ENCODE results near the gene SLC9A5. TPM values are rescaled to one million over a fixed set of nuclear protein-coding genes. Genes with fewer than 3 reads are reported as not detected.
A peak's percentile ranks its signal among the peaks of the same experiment; 100 is the strongest.

SLC9A5 gene
- total RNA-seq, 1 experiment from 2014 or later: 4.8 TPM

DNA sequence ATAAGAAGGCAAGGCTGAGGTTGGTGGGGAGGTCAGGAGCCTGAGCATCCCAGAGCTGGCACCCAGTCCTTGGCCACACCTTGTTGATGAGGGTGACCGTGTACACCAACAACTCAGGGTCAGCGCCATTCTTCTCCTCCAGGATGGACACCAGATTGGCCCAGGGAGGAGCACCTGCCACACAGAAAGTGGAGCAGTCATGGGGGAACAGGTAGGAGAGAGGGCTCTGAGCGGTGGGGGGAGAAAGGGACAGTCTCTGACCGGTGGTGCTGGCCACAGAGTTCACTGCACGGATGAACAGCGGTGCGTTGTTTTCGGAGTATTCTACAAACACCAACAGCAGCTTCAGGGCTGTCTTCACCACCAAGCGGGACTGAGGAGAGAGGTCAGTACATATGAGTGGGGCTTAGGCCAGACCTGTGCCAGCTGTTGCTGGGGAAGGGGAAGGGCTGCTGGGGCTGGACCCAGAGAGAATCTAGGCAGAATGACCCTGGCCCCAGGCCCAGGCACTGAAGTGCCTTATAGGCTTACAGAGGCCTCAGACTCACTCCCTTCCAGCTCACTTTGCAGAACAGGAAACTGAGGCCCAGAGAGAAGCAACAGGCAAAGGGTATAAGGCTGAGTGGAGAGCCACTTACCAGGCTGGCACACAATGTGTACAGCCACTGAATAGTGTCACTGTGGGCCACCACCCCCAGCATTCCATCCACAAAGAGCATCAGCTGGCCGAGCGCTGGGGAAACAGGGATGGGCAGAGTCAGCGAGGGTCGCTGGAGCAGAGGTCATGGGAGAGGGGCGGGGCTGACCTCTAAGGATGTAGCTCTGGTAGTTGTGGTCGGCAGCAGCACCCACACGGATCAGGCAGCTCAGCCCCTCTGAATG lies 11.1 kb upstream of the SLC9A5 start:
- in situ Hi-C loops (cut with HindIII; ENCODE audit: low sequenced_read_pairs): no loop called here
- no peak for DNase-seq (ENCODE audit: low spot score)

DNA sequence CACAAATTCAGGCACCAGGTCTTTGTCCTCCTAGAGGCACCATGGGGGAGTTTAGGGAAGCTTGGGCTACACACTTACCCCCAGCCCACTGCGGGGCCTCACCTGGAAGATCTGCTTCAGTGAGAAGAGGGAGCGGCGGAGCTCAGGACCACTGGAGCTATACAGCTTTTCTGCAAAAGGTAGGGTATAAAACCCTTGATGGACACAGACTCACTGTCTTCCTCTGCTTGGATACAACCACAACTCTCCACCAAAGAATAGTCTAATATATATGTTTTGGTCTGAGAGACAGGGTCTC lies 10.6 kb upstream of the SLC9A5 start:
- DNase-seq (ENCODE audit: low spot score): no peak
- in situ Hi-C loops (cut with HindIII; ENCODE audit: low sequenced_read_pairs): no loop called here

DNA sequence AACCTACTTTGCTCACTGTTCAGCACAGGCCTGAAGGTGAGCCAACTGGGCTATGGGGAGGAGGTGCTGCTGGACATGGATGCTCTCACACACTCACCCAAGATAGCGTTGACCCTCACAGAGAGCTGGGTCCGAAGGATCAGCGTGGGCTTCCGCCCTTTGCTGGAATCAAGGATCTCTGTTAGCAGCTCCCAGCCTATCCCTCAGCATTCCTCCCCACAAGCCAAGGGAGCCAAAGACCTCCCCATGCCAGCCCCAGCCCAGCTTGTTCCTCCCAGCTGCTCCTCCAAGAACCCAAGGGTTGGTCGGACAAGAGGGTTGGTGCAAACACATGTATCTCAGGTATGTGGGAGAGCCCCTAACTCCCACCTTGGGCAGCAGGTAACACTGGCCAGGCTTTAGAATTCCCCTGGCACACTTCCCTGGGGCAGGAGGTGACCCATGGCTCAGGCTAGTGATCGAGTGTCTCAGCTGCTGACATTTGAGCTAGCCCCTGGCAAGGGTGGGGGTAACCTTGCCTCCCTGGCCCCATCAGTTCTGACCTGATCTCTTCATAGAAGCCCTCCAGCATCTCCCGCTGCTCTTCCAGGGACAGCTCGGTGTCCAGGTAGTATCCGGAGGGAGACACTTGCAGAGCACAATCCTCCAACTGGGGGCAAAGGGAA lies 9.8 kb upstream of the SLC9A5 start:
- no peak for DNase-seq (ENCODE audit: low spot score)
- in situ Hi-C loops (cut with HindIII; ENCODE audit: low sequenced_read_pairs): no loop called here

DNA sequence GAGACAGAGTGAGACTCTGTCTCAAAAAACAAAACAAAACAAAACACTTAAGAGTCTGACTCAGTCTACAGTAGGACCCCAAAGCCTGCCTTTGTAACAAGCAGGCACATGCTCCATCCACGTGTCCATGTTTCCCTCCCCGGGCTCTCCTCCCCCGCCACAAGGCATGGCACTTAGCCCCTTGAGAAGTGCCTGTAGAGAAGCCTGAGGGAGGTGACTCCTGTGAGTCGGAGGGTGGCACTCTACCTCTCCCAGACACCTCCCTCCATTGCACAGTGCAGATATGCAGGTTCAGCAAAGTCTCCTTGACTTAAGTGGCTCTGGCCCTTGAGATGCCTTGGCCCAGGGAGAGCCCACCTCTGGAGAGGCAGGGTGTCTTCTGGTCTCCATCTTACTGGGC lies 8.3 kb upstream of the SLC9A5 start:
- DNase-seq (ENCODE audit: low spot score): no peak
- in situ Hi-C loops (cut with HindIII; ENCODE audit: low sequenced_read_pairs): no loop called here

DNA sequence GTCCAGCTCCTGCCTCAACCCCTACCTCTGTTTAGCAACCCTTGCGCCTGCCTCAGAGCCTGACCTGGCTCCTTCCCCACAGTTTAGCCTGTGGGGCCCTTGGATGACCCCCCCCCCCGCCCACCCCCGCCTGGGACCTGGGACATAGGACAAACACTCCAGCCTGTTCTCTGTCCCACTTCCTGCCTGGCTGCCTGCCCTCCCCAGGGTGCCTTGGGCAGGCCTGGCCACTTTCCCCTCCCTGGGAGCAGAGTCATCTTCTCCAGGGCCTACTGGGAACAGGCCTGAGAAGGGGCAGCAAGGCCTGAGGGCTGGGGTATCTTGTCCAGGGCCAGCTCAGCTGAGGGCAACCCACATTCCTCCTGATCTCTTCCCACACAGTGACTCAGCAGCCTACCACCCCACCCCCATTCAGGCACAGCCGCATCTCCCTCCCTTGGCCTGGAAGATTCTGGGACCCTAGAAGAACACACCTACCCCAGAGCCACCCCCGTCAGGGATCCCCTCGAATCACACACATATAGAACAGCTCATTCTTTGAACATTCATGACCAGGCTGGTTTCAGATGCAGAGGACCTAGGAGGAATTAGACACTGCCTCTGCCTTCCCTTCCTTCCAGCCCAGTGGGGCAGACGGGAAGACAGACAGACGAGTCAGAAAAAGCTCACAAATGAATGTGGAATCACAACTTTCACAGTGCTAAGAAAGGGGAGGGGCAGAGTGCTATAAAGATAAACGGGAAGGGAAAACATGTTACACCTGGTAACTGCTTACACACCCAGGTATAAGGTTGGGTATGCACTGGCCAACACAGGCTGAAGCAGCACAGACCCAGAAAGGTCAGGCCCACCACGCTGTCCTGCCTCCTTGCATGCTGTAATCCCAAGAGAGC lies 7.5 kb upstream of the SLC9A5 start:
- in situ Hi-C loops (cut with HindIII; ENCODE audit: low sequenced_read_pairs): no loop called here
- no peak for DNase-seq (ENCODE audit: low spot score)

DNA sequence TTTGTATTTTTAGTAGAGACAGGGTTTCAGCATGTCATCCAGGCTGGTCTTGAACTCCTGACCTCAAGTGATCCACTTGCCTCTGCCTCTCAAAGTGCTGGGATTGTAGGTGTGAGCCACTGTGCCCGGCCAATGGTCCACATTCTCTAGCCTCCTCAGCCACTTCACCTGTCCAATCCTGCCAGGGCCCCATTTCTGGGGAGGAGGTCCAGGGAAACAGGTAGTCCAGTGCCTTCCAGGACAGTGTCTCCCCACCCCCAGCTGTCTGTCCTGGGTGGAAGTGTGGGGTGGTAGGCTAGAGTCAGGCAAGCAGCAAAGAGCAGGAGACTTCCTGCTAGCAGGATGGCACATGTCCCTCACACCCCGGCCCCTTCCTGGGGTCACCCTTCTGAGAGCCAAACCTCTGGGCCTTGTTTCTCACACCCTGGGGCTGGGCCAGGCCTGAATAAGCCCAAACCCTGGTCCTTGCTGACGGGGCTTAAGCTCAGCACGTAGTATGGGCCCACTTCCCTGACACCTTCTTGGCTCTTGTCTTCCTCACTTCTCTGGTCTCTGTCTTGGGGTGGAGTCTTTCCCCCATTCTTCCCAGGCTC lies 6.5 kb upstream of the SLC9A5 start:
- in situ Hi-C loops (cut with HindIII; ENCODE audit: low sequenced_read_pairs): no loop called here
- no peak for DNase-seq (ENCODE audit: low spot score)

DNA sequence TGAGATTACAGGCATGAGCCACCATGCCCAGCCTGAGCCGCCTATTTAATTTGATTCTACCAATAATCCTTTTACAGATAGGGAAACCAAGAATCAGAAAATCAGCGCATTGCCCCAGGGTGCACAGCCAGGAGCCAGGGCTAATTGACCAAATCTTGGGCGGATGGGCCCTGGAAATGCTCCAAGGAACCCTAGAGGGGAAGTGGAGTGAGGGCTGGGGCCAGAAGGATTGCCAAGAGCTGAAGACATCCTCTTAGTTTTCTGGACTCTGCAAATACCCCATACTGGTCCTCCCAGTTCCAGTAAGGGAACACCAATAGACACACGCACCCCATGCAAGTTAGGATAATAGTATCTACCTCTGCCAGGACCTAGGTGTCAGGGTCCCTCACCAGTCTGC lies 5.3 kb upstream of the SLC9A5 start:
- in situ Hi-C loops (cut with HindIII; ENCODE audit: low sequenced_read_pairs): no loop called here
- no peak for DNase-seq (ENCODE audit: low spot score)

DNA sequence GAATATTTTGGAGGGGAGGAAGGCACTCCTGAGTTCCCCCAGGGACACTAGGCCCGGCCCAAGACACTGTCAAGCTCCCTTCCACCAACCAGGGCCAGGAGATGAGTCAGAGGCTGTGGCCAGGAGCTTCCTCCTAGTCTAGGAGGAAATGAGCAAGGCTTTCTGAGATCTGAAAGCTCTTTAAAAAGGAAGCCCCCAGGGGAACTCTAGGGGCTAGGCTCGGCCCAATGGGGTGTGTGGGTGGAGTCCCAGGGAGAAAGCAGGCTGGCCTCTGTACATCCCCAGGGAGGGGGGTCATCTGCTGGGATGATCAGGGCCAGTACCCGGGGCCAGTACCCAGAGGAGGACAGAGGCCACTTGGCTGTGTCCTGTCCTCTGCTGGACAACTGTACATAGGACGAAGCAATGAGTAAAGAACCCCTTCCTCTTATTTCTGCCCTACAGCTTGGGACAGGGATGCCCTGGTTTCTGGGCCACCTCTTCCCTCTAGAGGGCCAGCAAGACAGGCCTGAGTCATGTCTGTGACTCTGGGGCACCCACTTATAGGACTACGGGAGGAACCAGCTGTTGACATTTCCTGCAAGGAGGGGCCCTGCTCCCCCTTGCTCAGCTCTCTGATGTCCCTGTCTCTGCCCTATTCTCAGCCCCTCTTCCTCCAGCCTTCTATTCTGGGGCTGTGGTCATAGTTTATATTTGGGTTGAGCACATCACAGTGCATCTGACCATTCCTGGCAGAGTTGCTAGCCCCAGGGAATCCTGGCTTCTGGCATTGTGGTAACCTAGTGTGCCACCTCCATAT lies 4.2 kb upstream of the SLC9A5 start:
- in situ Hi-C loops (cut with HindIII; ENCODE audit: low sequenced_read_pairs): no loop called here
- DNase-seq (ENCODE audit: low spot score): no peak

DNA sequence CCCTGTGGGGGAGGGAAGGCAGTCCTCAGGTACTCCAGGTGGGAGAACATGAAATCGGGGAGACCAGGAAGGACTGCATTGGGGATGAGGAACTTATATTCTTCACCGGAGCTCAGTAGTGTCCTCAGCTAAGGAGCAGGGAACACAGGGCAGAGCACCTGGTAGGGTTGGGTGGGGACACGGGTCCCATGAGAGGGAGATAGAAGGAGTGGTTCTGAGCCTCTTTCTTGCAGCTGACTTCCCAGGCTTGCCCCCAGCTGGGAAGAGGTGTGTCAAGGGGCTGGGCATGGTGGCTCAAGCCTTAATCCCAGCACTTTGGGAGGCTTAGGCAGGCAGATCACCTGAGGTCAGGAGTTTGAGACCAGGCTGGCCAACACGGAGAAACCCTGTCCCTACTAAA lies 3.6 kb upstream of the SLC9A5 start:
- in situ Hi-C loops (cut with HindIII; ENCODE audit: low sequenced_read_pairs): no loop called here
- no peak for DNase-seq (ENCODE audit: low spot score)

DNA sequence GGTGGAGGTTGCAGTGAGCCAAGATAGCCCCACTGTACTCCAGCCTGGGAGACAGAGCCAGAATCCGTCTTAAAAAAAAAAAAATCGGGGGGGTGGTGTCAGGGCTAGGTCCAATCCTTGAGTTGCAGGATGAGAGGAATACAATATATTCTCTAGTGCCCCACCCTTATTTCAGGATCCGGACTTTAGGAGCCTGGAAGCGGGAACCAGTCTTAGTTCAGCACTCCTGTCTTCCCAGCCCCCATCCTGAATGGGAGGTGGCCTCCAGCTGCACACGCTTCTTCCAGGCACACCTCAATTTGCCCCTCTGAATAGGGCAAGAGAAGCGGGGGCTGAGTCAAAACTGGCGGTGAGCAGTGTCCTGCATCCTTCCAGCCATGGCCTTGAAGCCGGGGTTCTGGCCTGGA lies 3.1 kb upstream of the SLC9A5 start:
- in situ Hi-C loops (cut with HindIII; ENCODE audit: low sequenced_read_pairs): no loop called here
- DNase-seq (ENCODE audit: low spot score): no peak

DNA sequence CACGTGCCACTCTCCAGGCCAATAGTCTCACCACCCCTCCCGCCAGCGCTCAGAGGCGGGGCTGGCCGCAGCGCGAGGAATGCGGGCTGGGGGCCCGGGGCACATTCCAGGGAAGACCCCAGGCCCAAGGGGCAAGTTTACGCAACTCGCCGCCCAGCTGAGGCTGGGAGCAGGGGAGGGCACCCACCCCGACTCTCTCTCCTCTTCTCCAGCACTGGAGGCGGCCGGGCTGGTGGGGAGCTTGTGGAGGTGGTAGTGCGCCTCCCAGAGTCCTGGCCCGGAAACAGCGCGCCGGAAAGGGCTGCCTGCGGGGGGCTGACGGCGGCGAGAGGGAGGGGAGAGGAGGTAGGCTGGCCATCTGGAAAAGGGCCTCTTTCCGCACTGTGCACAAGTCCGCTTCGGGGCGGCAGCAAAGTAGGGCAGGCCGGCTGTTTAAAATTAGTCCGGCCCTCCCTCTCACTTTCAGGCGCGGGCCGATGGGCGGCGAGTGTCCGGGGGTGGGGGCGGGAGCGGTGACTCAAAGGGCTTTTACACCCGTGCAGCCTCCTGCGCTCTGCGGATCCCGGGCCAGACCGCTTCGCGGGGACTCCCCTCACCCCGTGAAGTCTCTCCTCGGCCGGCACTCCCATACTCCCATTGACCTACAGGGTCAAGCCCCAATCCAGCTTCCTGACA lies 2.6 kb upstream of the SLC9A5 start:
- in situ Hi-C loops (cut with HindIII; ENCODE audit: low sequenced_read_pairs): no loop called here
- DNase-seq (ENCODE audit: low spot score): peak; percentile 69

DNA sequence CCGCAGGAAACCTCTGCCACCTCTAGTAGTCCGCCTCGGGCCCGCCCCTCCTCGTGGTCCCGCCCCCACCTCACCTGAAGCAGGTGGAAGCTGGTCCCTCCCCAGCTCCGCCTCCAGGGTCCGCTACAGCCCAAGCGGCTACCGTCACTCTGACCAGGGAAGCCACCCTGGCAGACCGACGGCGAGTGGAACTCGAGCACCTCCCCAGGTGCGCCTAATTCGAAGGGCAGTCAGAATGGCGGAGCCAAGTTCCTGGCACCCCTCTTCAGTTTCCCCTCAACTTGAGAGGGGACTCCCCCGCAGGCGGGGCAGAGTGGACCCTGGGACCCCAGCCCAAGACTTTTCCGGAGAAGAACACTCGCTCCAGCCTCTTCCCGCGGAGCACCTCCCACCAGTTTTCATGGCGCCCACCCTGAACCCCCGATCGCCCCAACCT lies 2.0 kb upstream of the SLC9A5 start:
- DNase-seq (ENCODE audit: low spot score): peak; percentile 53
- in situ Hi-C loops (cut with HindIII; ENCODE audit: low sequenced_read_pairs): no loop called here

DNA sequence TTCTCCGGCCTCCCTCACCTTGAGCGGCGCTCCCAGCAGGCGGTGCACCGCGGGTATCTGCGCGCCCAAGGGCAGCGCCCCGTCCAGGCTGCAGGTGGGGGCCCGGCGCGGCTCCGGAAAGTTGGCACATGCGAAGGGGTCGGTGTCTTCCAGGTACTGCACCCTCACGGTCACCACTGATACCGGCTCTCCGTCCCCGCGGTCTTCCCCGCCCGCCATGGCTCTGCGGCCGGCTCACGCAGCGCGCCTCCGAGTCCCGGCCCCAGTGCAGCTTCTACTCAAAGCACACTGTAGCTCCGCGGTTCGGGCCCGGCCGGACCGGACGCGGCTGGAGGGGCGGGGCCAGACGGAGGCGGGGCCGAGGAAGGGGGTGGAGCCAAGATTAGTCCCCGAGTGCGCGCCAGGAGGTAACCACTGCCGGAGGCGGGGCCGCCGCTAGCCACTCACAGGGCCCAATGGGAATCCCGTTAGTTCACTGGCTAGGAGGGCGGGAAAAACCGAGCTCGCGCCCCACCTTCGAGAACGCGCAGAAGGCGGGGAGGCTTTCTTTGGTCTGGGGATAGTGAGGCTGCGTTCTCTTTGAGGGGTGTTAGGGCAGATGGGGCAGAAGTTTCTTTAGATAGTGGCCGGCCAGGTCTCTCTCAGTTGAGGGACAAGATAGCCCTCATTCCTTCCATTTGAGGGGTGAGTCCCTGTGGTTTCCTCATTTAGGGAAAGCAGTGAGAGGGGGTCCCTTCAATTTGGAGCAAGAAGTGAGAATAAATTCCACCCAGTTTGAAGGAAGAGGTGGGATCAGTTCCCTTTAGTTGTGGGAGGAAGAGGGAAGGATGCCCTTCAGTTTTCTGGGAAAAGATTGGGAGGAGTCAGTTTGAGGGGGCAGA lies 1.3 kb upstream of the SLC9A5 start, which contains the start of gene FHOD1:
FHOD1 (minus strand) TSS at position 290 of the 881 bp plus-strand sequence; CDS start at position 219, 71 bp downstream.
- DNase-seq (ENCODE audit: low spot score): peak; percentile 96
- in situ Hi-C loops (cut with HindIII; ENCODE audit: low sequenced_read_pairs): no loop called here

DNA sequence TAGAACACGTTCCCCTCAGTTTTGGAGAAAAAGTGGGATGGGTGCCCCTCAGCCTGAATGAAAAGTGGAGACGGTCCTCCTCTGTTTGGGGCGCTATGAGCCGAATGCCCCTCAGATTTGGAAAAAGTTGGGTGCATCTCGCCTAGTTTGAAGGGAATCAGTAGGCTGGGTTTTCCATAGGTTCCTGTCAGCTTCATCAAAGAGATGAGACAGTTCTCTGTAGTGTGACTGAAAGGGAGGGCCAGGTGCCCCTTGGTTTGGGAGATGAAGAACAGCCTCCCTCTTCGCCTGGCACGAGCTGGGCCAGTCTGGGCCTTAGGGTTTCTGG lies 742 bp upstream of the SLC9A5 start:
- in situ Hi-C loops (cut with HindIII; ENCODE audit: low sequenced_read_pairs): no loop called here

DNA sequence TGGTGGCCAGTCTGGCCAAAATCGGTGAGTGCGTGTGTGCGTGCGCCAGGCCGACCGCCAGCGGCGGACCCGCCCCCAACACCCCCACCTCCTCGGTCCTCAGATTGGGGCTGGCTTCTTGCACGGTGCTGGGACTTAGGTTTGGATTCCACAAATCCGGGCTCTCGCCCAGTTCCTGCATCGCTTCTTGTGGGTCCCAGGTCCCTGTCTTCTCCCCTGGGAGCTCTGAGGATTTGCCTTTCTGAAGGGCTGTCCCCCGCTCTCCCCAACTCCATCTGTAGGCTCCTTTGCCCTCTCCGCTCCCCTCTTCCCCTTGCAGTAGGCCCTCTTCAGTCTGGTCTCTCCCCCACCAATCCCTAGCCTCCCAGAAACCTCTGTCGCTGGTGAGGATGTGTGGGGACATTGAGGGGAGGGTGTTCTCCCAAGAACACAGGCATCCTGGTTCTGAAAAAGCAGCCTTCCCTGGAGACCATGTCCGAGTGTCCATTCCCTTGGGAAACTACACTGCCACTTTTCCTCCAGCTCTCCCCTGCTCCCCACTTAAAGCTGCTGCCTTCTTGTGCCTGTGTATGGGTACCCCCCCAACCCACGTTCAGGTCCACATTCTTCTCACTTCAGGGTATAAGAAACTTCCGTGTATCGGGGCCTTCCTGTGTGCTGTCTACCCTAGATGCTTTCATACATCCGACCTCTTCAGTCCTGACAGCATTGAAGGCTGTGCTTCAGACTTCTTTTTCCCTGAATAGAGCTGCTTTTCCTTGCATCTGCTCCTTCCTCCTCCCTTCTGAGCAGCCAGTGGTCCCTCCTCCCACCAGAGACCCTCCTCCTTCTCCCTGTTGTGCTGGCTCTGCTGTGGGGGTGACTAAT lies 632 bp downstream of the SLC9A5 start:
- in situ Hi-C loops (cut with HindIII; ENCODE audit: low sequenced_read_pairs): no loop called here
- DNase-seq (ENCODE audit: low spot score): peak; percentile 39

More for the DNA sequence above, 742 bp upstream of the SLC9A5 start:
- DNase-seq (ENCODE audit: low spot score): peak; percentile 45

DNA sequence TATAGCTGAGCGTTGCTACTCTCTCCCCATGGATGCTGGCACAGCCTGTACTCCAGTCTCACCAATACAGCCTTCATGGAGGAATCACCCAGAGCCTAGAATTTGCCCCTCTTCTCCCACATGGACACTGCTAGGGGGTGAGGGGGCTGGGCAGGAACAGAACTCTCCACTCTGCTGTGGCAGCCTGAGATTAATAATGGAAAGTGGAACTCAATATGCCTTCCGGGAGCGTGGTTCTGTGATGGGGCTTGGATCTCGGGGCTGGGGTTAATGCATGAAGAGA lies 1.2 kb downstream of the SLC9A5 start:
- no peak for DNase-seq (ENCODE audit: low spot score)
- in situ Hi-C loops (cut with HindIII; ENCODE audit: low sequenced_read_pairs): no loop called here
